HepG2 (cell line): ENCODE data around the gene PSIP1. TPM values are rescaled to one million over a fixed set of nuclear protein-coding genes. Genes with fewer than 3 reads are reported as not detected.

Source experiments
- CENPX ChIP-seq: sonication (generic); formaldehyde crosslinking; IDR thresholded peaks from 2 replicates; pipeline ENCODE4 v1.9.0; 2021; ENCODE audit warnings: mild to moderate bottlenecking, missing genetic modification reagents, moderate library complexity
- FOXP1 ChIP-seq, 2 experiments: fragments of 450-650 bp in 1 of 2; IDR thresholded peaks; 2 replicates each; pipeline ENCODE4 v1.6.1; 2017 to 2018; ENCODE audit warnings: antibody characterized with exemption in 1 of 2
- HMG20A ChIP-seq: IDR thresholded peaks from 2 replicates; pipeline ENCODE4 v1.6.1; 2016; ENCODE audit warnings: borderline replicate concordance
- JDP2 ChIP-seq: sonication (generic); formaldehyde crosslinking; IDR thresholded peaks from 2 replicates; pipeline ENCODE4 v1.8.1; 2022; ENCODE audit warnings: missing genetic modification reagents, borderline replicate concordance
- KLF11 ChIP-seq: IDR thresholded peaks from 2 replicates; pipeline ENCODE4 v1.6.1; 2016; ENCODE audit warnings: missing compliant biosample characterization
- THAP11 ChIP-seq: IDR thresholded peaks from 2 replicates; pipeline ENCODE4 v1.6.1; 2016; ENCODE audit warnings: missing biosample characterization, missing genetic modification reagents
- ZNF136 ChIP-seq: sonication (generic); formaldehyde crosslinking; IDR thresholded peaks from 2 replicates; pipeline ENCODE4 v1.8.1; 2022; ENCODE audit warnings: low read depth, mild to moderate bottlenecking, moderate library complexity, missing genetic modification reagents
- ZNF549 ChIP-seq: sonication (generic); formaldehyde crosslinking; IDR thresholded peaks from 2 replicates; pipeline ENCODE4 v1.5.0; 2020; ENCODE audit warnings: missing genetic modification reagents
- ZNF550 ChIP-seq: sonication (generic); formaldehyde crosslinking; IDR thresholded peaks from 2 replicates; pipeline ENCODE4 v1.4.0; 2020; ENCODE audit warnings: mild to moderate bottlenecking, missing genetic modification reagents, borderline replicate concordance
- ZNF749 ChIP-seq: sonication (generic); formaldehyde crosslinking; IDR thresholded peaks from 2 replicates; pipeline ENCODE4 v1.8.0; 2022; ENCODE audit warnings: mild to moderate bottlenecking, missing genetic modification reagents, moderate library complexity, borderline replicate concordance
- ZNF781 ChIP-seq: sonication (generic); formaldehyde crosslinking; IDR thresholded peaks from 2 replicates; pipeline ENCODE4 v1.5.1; 2020; ENCODE audit warnings: borderline replicate concordance, mild to moderate bottlenecking, missing genetic modification reagents; ENCODE audit errors: not compliant biosample characterization
- ZNF792 ChIP-seq: IDR thresholded peaks from 2 replicates; pipeline ENCODE4 v1.6.1; 2016
- polyA plus RNA-seq, 8 experiments: library from polyadenylated mRNA; depleted of rRNA in 3 of 8; stranded (reverse) in 7 of 8; unstranded in 1 of 8; fragments of >200 nt; fragmentation: Illumina TruSeq in 4 of 8; extraction: Trizol in 4 of 8; gene quantifications; 2 replicates each; pipeline versions ENCODE4 v1.2.1 to v1.2.3, GENCODE V29; 2011 to 2016; ENCODE audit warnings: low read depth in 4 of 8, missing spikeins in 1 of 8, mixed read lengths in 1 of 8; ENCODE audit not compliant: insufficient read depth in 1 of 8
- total RNA-seq, 5 experiments: library from RNA; depleted of rRNA; stranded (reverse); fragments of >200 nt; fragmentation: Illumina TruSeq; extraction: Trizol; gene quantifications; 2 replicates each; pipeline ENCODE4 v1.2.3, GENCODE V29; 2016; ENCODE audit warnings: low read depth in 1 of 5
- TF ChIP-seq, protein P1 (sequence below): IDR thresholded peaks from 2 replicates; pipeline ENCODE4 v1.6.1; 2018; ENCODE audit warnings: missing genetic modification reagents, mild to moderate bottlenecking, missing compliant biosample characterization
- TF ChIP-seq, protein P2 (sequence below): sonication (generic); formaldehyde crosslinking; IDR thresholded peaks from 2 replicates; pipeline ENCODE4 v1.4.0; 2020; ENCODE audit warnings: missing genetic modification reagents
- TF ChIP-seq, protein P3 (sequence below): sonication (generic); formaldehyde crosslinking; IDR thresholded peaks from 2 replicates; pipeline ENCODE4 v1.4.0; 2020; ENCODE audit warnings: missing genetic modification reagents
- TF ChIP-seq, protein P4 (sequence below): sonication (generic); formaldehyde crosslinking; IDR thresholded peaks from one replicate; pipeline ENCODE4 v1.5.1; 2020; ENCODE audit warnings: mild to moderate bottlenecking, missing genetic modification reagents; ENCODE audit errors: not compliant biosample characterization

Gene PSIP1
- total and polyA plus RNA-seq, 2 of the 13 experiments (the other 11 are each of a cell fraction or from before 2014, with no cell fraction given): 12.6 to 46.4 TPM

DNA sequence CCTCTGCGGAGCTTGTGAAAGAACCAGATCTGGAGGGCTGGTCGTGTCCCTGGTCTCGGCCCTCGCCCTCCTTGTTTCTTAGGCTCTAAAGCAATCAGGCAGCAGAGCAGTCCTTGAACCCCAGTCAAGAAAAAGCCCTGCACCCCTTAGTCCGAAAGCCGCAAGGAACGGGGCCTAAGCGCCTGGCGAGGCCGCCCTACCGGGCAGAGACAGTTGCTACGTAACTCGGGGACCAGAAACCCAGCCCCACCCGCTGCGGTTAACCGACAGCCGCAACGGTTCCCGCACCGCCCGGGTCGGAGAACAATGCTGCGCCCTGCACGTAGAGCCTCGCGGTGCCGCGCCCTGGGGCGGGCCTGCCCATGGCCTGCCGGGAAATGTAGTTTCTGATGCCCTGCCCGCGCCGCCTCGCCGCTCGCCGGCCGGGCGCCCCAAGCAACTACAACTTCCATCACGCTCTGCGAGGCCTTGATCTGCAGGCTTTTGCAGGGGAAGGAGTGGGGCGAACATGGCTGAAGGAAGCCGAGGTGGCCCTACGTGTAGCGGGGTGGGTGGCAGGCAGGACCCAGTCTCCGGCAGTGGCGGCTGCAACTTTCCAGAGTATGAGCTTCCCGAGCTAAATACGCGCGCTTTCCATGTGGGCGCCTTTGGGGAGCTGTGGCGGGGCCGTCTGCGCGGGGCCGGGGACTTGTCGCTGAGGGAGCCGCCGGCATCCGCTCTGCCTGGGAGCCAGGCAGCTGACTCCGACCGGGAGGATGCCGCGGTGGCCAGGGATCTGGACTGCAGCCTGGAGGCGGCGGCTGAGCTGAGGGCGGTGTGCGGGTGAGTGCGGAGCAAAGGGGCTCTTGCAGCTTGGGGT is 88.2 kb downstream of the PSIP1 start, which contains the start of gene SNAPC3 (continued):
- TF ChIP-seq, protein P1, sequence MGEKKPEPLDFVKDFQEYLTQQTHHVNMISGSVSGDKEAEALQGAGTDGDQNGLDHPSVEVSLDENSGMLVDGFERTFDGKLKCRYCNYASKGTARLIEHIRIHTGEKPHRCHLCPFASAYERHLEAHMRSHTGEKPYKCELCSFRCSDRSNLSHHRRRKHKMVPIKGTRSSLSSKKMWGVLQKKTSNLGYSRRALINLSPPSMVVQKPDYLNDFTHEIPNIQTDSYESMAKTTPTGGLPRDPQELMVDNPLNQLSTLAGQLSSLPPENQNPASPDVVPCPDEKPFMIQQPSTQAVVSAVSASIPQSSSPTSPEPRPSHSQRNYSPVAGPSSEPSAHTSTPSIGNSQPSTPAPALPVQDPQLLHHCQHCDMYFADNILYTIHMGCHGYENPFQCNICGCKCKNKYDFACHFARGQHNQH (CRISPR knock-in tag): peak; percentile 57; the same call in 1 of the 2 replicates
- TF ChIP-seq HMG20A (CRISPR knock-in tag) (no peak), FOXP1 (IDR thresholded peaks at IDR 0.05) (no peak), FOXP1 (CRISPR knock-in tag; IDR thresholded peaks at IDR 0.05) (peak; percentile 19; the same call in 1 of the 2 replicates), THAP11 (CRISPR knock-in tag) (peak; percentile 100), ZNF781 (CRISPR knock-in tag) (peak; percentile 12), ZNF550 (CRISPR knock-in tag) (no peak), JDP2 (no peak), KLF11 (CRISPR knock-in tag) (no peak; the same call in 1 of the 2 replicates), CENPX (no peak), ZNF792 (peak; percentile 91), ZNF549 (CRISPR knock-in tag) (no peak; the same call in 1 of the 2 replicates), ZNF749 (CRISPR knock-in tag) (peak; percentile 44; the same call in 1 of the 2 replicates), ZNF136 (CRISPR knock-in tag) (0 out of 2 replicates have a peak, but pooled peaks have one; percentile 21)
- TF ChIP-seq, protein P2, sequence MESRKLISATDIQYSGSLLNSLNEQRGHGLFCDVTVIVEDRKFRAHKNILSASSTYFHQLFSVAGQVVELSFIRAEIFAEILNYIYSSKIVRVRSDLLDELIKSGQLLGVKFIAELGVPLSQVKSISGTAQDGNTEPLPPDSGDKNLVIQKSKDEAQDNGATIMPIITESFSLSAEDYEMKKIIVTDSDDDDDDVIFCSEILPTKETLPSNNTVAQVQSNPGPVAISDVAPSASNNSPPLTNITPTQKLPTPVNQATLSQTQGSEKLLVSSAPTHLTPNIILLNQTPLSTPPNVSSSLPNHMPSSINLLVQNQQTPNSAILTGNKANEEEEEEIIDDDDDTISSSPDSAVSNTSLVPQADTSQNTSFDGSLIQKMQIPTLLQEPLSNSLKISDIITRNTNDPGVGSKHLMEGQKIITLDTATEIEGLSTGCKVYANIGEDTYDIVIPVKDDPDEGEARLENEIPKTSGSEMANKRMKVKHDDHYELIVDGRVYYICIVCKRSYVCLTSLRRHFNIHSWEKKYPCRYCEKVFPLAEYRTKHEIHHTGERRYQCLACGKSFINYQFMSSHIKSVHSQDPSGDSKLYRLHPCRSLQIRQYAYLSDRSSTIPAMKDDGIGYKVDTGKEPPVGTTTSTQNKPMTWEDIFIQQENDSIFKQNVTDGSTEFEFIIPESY (CRISPR knock-in tag): peak; percentile 28; the same call in 1 of the 2 replicates
- TF ChIP-seq, protein P3, sequence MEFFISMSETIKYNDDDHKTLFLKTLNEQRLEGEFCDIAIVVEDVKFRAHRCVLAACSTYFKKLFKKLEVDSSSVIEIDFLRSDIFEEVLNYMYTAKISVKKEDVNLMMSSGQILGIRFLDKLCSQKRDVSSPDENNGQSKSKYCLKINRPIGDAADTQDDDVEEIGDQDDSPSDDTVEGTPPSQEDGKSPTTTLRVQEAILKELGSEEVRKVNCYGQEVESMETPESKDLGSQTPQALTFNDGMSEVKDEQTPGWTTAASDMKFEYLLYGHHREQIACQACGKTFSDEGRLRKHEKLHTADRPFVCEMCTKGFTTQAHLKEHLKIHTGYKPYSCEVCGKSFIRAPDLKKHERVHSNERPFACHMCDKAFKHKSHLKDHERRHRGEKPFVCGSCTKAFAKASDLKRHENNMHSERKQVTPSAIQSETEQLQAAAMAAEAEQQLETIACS (CRISPR knock-in tag): peak; percentile 82
- TF ChIP-seq, protein P4, sequence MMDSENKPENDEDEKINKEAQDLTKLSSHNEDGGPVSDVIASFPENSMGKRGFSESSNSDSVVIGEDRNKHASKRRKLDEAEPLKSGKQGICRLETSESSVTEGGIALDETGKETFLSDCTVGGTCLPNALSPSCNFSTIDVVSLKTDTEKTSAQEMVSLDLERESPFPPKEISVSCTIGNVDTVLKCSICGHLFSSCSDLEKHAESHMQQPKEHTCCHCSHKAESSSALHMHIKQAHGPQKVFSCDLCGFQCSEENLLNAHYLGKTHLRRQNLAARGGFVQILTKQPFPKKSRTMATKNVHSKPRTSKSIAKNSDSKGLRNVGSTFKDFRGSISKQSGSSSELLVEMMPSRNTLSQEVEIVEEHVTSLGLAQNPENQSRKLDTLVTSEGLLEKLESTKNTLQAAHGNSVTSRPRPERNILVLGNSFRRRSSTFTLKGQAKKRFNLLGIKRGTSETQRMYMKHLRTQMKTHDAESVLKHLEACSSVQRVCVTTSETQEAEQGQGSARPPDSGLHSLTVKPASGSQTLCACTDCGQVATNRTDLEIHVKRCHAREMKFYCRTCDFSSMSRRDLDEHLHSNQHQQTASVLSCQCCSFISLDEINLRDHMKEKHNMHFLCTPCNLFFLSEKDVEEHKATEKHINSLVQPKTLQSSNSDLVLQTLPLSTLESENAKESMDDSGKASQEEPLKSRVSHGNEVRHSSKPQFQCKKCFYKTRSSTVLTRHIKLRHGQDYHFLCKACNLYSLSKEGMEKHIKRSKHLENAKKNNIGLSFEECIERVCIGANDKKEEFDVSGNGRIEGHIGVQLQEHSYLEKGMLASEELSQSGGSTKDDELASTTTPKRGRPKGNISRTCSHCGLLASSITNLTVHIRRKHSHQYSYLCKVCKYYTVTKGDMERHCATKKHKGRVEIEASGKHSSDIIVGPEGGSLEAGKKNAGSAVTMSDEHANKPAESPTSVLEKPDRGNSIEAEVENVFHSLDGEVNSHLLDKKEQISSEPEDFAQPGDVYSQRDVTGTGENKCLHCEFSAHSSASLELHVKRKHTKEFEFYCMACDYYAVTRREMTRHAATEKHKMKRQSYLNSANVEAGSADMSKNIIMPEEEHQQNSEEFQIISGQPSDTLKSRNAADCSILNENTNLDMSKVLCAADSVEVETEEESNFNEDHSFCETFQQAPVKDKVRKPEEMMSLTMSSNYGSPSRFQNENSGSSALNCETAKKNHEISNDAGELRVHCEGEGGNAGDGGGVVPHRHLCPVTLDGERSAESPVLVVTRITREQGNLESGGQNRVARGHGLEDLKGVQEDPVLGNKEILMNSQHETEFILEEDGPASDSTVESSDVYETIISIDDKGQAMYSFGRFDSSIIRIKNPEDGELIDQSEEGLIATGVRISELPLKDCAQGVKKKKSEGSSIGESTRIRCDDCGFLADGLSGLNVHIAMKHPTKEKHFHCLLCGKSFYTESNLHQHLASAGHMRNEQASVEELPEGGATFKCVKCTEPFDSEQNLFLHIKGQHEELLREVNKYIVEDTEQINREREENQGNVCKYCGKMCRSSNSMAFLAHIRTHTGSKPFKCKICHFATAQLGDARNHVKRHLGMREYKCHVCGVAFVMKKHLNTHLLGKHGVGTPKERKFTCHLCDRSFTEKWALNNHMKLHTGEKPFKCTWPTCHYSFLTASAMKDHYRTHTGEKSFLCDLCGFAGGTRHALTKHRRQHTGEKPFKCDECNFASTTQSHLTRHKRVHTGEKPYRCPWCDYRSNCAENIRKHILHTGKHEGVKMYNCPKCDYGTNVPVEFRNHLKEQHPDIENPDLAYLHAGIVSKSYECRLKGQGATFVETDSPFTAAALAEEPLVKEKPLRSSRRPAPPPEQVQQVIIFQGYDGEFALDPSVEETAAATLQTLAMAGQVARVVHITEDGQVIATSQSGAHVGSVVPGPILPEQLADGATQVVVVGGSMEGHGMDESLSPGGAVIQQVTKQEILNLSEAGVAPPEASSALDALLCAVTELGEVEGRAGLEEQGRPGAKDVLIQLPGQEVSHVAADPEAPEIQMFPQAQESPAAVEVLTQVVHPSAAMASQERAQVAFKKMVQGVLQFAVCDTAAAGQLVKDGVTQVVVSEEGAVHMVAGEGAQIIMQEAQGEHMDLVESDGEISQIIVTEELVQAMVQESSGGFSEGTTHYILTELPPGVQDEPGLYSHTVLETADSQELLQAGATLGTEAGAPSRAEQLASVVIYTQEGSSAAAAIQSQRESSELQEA (CRISPR knock-in tag): peak; percentile 72
